ENCODE data around the gene PHKA2.

PHKA2 gene

DNA sequence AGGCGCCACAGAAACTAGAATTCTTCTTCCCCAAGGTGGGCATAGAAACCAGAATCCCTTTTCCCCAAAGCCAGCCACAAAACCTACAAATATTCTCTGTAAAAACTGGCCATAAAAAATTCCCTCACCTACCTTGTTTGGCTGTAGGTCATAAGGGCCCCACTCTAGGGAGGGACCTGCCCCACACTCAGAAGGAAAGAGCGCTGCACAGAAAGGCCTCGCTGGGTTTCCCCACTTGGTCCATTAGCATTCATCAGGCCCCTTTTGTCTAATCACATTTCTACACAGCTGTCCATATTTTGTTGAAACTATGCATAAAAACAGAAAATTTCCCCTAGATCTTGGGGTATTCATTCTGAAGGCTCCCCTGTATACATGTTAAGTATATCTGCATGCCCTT is 54.1 kb downstream of the PHKA2 start:
- no peak for DNase-seq

DNA sequence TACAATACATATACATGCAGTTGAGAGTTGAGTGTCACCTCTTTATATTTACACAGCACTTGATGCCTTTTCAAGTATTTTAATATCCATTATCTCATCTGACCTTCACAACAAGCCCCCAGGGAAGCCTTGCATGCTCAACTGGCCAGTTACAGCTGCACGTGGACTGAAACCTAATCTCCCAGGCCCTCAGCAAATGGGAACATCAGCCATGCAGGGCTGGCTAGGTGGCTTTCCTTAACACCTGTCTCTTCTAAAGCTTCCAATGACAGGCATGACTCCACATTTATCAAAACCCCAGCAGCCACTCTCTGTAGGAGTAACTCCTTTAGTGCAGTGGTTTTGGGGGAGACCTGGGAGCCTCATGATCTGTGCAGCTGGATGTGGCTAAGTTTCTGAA is 56.4 kb downstream of the PHKA2 start:
- DNase-seq = no peak

DNA sequence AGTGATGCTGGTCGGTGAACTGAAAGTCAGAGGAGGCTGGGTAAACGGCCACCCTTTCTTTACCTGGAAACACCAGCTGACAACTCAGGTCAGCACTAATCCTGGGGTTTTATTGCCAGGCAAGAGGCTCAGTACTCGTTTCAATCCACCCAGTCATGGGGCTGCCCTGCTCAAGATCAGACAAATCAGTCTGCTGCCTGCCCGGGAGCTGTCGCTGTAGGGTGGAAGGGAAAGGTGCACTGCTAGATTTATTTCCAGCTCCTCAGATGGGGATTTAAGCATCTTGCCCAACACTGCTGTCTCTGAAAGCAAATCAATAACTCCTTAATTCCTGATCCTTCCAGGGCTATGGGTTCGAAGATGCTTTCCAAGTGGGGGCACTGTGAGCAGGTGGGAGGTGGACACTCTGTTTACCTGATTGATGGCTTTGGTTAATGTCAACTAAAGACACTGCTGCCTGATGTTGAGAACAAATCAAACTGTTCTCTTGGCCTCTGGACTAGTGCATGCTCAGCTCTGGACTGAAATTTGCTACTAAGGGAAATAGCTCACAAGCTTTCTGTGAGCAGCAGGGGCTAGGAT is 59.3 kb downstream of the PHKA2 start:
- DNase-seq = no peak

DNA sequence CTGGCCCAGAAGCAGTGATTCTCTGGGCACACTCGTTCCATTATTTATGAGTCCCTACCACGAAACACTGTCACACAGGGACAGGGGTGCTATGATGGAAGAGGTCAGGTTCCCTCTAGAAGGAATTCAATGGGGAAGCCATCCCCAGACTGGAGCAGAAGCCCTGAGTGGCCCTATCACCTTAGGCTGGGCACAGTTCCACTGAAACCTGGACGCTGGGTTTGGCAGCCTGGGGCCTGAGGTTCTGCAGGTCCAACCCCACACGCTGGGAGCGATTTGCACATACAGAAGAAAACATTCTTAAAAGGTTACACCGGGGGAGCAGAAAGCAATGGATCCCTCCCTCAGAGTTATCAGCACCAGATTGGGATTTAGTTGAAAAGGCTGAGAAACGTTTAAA is 63.3 kb downstream of the PHKA2 start:
- DNase-seq = no peak

DNA sequence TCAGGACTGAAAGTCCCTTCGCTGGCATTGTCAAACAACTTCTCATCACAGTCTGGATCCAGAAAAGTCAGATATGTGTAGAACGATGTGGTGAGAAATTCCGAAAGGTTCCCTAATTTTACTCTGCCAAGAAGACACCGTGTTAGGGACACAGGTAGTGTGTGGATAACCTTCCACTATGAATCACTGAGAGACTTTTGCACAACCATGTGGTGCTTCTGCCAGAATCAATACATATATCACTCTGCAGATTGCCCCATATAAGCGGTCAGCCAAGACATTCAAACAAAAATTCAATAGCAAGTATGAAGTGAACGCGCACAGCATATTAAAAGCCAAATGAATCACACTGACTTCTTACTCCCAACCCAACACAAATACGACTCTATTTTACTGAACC is 63.8 kb downstream of the PHKA2 start:
- no peak for DNase-seq

DNA sequence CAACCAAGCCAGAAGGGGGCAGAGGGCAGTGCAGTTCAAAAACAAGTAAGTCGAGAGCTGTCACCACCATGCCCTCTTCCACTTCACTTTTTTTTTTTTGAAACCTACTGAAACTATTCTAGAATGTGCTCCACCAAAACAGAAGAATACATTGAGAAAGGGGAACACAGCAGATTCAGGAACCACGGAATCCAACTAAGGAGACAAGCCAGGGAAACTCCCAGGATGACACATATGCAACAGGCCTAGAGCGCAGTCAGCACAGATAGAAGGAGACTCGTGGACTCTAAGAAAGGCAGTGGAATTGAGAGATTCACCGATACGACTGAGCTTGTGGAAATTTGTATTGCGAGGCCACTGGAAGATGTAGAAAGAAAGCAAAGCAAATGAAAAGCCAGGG is 66.1 kb downstream of the PHKA2 start:
- no peak for DNase-seq

DNA sequence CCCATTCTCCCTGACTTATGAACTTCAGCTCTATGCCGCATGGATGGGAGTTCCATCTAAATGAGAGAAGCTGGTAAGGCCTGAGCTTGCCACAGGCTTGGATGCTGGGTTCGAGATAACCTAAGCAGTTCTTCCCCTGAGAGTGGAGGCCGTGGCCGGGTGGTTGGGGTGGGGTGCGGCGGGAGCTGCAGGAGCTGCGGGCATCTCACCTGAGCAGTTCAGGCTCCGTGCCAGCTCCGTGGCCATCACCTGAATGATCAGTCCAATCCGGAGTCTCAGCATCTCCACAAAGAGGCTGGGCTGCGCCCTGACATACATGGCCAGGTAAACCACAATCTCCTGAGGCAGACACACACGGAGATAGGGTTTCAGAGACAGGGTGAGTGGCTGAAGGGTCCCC is 77.6 kb downstream of the PHKA2 start:
- no peak for DNase-seq

DNA sequence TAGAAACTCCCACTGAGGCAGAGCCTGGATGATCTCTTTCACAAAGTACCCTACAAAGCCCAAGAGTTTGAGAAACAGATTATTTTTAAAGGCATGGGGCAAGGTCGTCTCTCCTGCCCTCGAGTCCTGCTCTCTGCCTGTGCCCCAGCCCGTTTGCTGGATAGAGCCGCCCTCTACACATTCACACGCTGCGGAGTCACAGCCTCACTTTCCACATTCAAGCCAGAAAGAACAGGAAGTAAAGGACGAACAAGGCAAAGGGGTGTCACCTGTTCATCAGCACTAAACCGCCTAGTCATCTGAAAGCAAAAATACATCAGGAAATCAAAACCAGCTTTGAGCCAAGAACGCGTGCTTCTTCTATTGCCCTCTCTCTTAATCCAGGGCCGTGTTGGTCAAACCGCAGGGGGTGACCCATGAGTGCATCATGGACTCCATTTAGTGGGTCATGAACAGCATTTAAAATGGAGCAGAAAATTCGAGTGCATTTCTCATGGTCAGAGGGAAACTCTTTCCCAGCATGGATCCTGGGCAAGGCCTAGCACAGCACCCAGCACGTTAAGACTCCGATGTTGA is 83.4 kb downstream of the PHKA2 start:
- DNase-seq = no peak

DNA sequence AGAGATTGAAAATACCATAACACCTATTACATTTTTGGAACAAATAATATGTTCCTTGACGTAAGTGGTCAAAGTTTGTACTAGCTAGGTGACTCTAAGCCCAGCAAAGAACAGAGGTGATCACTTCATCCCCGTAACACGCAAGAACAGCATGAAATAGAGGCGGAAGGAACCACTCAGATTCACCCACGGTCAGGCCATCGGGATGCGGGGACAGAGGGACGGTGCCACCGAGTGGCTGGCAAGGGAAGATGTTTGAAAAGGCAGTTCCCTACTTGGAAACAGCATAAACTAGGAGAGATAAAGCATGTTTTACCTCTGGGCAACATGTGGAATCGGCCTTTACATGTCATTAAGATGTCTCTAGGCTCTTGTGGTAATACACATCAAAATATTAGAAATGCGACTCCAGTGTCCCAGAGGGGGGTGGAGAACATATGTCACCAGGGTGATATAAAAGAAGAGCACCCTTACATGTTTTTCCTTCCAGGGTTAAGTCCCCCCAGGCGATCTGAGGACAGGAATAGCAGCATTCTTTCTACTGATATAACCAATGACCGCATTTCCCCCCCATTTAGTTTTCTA is 84.0 kb downstream of the PHKA2 start:
- DNase-seq = no peak

DNA sequence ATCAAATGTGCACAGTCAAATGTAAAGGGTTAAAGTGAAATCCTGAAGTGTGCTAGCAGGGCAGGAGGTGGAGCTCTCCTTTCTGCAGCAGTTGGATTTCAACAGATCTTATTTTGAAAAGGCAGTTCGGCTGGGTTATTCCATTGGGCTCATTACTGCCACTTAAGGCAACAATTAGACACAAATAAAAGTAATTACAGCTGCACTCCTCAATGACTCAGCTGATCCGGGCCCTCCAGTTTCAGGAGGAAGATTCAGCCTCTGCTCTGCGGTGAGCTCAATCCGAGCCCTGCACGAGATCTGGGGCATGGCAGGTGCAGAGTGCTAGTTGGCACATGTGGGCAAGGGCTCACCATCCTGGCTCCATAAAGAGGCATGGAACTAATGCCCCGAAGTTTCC is 85.4 kb downstream of the PHKA2 start:
- DNase-seq = no peak

DNA sequence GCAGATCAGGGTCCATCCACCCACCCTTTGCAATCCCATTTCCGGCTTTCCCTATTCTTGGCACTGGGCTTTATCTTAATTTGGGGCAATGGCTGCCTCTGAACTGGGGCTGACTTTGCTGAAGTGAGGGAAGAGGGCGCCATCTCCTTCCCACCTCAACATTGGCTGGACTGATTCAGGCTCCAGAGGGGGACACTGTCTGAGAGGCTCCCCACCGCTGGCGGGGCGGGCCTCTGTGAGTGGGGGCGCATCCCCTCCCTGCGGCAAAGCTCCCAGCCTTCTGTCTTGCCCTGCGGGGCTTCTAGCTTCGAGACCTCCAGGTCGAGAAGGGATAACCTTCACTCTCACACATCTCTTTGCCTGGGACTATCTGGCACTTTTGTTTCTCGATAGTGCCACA is 85.8 kb downstream of the PHKA2 start:
- no peak for DNase-seq

DNA sequence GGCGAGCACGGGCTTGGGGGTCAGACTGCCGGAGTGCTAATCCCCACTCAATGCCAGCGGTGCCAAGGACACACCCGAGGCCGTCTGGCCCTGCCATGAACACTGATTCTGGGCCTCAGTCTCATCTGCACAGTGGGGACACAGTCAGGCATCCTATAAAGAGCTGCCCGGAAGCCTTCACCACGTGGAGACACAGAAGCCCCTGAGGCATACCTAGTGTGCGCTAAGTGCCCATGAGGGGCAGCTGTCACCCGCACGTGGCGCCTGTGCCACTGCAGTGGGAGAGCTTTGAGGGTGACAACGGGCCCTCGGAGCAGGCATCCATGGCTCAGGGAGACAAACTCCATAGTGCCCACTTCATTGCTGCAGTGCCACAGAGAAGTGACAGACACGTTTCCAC is 86.3 kb downstream of the PHKA2 start:
- DNase-seq = no peak

DNA sequence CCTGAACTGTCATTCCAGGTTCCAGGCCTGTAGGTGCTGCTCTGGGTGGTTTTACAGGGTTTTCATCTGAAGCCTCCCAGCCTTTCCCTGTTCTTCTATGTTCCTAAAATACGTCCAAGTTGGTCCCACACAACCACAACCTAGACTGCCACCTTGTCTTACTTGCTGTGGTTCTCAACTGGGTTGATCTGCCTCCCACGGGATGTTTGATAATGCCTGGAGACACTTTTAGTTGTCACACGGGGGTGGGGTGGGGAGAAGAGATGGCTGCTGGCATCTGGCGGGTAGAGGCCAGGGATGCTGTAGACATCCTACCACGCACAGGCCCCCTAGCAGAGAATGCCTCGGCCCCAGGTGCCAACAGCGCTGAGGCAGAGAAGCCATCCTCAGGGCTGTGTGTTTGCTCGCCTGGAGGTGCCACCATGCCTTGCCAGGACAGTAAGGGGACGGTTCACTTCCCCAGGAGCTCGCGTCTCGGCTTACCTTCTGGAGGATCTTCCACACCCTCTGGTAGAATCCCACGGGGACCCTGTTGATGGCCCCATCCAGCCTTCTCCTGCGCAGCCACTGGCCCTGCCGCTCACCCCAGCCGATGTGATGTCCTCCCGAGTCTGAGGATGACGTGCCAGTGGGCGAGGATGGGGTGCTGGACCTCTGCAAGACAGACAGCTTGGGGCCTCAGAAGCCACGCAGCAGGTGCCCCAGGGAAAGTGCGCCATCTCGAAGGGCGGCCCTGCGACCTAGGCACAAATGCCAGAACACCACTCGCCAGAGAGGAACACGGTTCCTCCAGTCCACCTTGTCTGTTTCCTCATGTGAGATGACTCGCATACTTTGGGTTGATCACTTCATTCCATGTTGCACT is 87.0 kb downstream of the PHKA2 start:
- DNase-seq = no peak

DNA sequence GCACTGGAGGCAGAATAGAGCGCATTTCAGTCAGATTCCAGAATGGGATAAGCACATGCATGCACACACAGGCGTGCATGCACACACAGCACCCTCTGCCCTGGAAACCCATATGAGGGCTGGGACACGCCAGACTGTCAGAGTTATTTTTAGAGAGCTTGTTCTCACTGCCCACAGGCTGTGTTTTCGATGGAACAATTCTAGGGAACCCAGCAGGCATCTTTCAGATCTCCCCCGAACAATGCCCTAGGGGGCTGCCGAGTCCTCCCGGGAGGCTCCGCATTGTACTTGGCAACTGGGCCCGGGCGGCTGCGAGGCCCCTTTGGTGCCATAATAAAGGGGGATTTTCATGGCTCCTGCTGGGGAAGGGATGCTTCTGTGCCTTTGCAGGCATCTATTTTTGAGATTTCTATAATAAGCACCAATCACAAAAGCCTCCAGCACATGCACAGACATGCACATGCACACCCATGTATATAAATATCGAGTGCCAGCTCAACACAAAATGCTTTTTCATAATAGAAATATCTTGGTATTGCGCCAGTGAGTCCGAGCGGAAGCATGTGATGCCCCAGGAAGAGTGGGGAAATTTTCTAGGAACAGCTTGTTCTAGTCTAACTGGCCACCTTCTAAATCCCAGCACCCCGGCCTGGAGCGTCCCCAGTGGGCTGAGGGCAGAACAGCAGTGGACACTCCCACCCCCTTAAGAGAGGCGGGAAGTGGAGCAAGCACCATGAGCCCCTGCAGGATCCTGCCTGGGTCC is 88.5 kb downstream of the PHKA2 start:
- no peak for DNase-seq

DNA sequence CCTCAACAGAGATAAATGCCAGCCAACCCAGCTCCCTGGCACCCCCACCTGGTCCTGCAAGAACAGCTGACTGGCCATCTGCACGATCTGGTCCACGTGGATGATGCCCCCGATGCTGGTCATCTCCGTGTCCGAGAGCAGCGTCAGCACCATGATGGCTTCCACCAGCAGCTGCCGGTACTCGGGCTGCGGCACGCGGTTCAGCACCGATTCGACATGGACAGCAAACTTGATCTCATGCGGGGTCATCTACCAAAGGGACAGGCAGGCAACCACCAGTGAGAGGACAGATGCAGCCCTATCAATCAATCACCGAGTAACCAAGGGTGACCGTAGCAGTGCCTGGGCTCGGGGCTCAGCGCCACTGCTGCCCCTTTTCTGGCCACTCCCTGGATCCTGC is 89.8 kb downstream of the PHKA2 start:
- no peak for DNase-seq

DNA sequence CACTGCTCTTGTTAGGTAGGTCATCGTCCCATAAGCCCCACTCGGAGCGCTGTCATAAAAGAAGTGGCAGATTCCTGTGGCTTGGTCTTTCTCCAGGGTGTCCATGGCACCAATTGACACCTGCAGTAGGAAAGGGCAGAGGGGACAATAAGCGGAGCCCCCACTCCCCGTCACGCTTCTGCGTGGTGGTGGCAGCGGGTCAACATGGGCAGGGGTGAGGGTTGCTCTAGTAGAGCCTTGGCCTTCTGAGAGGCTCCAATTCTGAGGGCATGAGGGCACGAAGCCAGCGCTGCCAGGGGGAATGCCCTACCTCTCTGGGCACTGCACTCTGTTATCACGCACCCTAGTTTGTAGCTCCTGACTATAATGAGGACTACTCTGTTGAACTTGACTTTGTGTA is 90.4 kb downstream of the PHKA2 start:
- DNase-seq = no peak

DNA sequence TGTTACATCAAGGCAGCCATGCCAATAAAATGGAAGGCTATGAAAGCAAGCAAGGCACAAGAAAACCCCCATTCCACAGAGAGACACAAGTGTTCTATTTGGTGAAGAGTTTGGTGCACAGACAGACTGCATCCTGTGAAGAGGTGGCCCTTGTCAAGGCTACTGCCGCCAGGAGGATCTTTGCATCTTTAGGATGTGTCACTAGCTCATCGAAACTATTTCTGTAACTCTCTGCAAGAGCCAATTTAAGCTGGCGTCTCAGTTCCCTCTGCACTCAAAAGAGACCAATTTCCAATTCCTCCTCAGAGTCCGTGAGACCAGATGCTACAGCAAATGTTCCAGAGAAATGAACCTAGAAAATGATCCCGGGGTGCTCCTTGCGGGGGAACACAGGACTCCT is 91.0 kb downstream of the PHKA2 start:
- no peak for DNase-seq

DNA sequence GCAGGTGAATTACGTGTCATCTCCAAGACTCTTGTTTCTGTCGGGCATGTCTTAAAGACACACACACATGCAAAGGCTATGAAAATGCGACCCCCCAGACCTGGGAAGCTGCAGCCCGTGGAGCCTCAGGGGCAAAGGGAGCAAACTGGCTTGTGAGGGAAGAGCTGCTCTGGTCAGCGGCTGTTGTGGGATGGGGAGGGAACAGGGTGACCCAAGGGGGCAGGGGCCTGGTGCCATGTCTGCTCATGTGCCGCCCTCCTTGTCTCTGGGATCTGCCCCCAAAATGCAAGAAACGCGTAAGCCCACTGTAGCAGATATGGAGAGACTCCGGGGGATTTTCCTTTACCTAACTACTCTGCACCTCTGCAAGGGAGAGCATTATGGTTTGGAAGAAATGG is 92.4 kb downstream of the PHKA2 start:
- no peak for DNase-seq

DNA sequence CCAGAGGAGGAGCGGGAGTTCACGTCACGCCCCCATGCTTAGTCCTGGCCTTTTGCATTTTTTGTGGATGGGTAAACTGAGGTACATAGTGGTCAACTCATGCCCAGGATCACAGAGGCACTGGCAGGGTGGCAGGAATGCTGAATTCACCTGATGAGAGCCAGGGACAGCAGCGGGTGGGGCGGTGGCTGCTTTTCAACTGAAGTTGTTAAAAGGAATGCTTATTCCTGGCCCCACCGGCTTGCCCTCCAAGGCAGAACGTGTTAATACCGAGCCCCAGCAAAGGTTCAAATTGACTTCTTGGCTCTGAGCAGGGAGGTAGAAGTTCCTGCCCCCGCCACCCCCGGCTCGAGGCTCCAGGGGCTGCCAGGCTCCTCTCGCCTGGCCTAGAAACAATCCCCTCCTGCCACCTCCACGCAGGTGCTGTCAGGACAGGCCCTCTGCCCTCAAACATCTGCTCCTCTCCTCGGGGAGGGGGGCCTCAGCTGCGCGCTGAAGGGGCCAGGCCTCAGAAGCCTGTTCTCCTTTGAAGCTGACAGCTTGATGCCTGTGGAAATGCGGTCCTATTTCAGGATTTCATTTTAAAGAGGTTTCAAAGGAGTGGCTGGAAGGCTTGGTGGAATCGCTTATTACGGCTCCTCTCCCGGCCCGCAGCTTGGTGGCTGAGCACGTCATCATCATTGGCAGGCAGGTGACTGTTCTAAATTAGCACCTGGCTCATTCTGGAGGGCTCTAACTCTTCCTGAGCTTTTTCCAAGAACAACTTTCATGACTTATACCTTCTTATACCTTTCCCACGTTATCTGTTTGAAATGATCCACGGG is 93.0 kb downstream of the PHKA2 start:
- no peak for DNase-seq

DNA sequence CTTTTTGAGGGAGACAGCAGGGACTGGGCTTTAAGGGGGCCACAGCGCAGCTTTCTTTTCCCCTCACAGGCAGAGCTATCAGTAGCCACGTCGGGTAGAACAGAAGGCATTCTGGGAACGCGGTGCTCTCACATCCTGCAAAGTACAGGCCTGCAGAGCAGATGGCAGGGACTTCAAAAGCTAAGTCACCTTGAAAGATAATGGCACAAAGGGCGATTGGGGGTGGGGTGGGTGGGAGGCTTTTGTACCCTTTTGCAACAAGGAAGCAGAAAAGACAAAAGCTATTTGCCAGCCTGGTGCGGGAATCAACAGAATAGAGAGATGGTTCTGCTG is 93.9 kb downstream of the PHKA2 start:
- no peak for DNase-seq

DNA sequence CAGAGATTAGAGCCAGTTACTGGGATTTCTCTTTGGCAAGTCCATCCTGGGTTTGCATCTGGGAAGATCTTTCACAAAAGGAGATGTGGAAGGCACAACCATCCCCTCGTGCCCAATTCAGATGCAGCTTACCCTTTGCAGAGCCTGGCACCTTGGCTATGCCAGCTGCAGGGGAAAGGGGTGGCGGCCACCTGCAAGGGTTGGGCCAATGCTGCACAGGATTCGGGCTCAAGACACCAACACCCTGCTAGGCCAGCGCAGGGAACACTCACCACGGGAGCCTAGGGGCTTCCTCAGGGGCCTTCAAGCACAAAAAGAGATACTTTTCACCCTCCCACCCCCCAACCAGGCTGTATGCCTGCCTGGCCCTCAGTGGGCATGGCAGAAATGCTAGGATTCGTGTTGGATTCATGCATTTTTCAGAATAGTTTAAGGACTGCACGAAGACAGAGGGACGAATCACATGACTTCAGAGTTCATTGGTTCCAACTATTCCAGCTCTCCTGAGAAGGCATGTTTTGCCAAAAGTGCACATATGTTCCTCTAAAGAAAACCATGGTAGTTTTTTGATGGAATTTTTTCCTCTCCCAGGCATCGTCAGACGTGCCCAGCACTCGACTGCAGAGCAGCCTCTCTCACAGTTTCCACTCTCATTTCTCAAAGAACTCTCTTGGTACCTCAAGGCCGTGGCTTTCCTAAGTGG is 94.4 kb downstream of the PHKA2 start:
- DNase-seq = no peak

DNA sequence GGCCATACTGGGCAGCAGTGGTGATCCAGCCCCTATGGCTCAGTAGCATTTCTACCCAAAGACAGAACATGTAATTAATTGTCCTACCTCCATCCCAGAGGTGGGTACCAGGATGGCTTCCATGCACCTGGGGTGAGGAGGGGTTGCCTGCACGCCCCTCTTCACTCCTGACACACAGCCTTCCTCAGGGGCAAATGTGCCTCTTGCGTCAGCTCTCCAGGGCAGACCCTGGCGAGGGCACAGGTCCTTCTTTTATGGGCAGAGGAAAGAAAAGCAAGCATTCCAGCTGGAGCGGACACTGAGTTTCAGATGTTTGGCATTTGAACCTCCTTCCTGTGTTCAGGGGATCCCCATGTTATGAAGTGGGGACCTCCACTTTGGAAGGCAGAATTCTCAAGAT is 95.6 kb downstream of the PHKA2 start:
- no peak for DNase-seq

Data from amniotic stem cell (primary cell).